Stimulated activated CD8-positive, alpha-beta memory T cell treated with anti-CD3 and anti-CD28 coated beads, Interleukin-4, amount 100 ng/mL, for 1 hour (primary cell): ENCODE results near the gene EXD2.

ENCODE experiments used
- DNase-seq, 2 donors: peaks; one replicate each; pipeline ENCODE4 v3.0.0-alpha.2; 2020; ENCODE audit warnings: low read depth in 2 of 2, low spot score in 1 of 2

Gene EXD2

GRCh38 chr14:69246331-69246730, 55.0 kb downstream of the EXD2 start:
- no peak for DNase-seq

DNA sequence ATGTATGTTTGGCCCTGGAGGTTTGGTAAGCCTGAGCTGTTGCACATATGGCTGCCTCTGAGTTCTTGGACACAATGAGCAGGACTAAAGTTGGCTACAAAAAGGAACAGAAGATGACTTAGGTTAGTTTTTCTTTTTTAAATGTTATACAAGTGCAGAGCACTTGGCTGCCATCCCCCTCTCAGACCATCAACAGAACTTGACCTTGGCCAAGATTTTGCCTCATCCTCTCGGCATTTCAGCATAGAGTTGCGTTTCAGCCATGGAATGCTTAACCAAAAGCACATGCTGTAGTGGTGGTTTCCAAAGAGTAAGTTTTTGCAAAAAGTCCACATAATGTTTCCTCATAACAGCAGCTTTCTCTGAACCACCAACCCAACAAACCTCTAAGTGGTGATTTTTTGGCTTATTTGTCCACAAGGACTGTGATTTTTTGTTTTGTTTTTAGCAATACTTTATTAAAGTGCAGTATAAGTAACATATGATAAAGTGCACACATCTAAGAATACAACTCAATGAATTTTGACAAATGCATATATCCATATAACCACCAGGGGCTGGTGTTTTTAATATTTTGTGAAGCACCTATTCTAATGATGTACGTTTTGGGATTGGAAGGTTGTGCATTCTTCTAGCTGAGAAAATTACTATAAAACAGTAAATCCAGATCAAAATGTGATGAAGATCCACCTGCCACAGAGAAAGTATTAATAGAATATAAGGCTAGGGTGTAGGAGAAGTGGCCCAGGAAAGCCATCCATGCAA, 56.6 kb downstream of the EXD2 start:
- DNase-seq = no peak

DNA sequence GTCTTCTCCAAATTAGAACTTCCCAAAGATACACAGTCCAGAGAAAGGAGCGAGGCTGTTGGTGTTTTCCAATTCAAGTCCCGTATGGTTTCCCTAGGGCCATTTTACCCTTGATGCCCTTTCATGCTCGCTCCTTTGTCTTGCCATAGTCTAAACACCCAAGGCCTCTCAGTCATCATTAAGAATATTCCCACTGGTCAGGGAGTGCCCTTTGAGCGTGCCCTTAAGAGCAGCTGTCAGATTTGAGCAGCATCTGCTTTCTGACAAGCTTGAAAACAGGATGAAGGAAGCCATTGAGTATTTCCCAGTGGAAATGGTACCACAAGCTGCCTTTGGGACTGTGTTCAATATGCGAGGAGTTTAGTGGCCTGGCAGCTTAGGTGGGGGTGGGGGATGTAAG, 58.3 kb downstream of the EXD2 start:
- DNase-seq = no peak

- no peak for DNase-seq
Measured at GRCh38 chr14:69252851-69253250, 61.6 kb downstream of the EXD2 start.

DNA sequence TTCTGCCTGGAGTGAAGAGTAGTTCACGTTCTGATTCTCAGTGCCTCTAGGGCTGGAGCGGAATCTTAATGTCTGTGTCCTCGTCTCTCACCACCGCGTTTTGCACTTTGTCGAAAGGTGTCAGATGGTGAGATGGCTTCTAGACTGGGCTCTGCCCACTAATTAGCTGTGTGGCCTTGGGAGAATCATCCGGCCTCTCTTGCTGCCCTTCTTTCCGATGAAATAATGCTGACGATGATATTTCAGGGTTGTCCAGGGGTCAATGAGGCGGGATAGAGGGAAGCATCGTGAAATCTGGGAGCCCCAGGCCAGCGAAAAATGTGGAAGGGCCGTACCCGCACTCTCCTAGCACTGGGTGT, 67.8 kb downstream of the EXD2 start:
- no peak for DNase-seq

DNA sequence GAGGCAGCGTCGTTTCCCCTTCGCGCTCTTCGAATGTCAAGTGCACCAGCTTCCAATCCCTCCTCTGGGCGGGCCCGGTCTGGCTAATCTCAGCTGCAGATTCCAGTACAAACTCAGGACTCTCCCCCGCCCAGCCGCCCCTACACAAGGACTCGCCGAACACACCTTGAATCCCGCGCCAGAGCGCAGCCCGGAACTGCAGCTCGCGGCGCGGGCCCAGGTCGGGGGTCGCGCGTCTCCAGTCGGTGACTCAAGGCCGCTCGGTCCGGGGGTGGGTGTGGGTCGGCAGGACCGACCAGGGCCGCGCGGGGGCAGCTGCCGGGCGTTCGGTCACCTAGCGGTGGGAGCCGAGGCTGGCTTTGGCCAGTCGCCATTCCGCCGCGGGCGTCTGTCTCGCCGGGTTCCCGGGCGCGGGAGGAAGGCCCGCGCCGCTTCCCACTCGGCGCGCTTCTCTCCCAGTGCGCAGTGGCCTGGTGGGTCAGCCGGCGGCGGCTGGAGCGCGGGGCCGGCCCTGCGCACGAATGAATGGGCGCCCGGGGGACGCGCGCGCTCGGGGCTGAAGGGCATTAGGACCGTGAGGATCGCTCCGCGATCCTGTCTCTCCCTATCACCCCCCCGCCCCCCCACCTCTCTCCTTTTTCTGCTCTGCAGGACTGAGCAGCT, 68.4 kb downstream of the EXD2 start, which contains the start of gene GALNT16:
Gene GALNT16, plus strand, starts transcription at position 632 of the 663 bp plus-strand sequence. CDS start 133 bp downstream, outside the sequence.
- DNase-seq = no peak

DNA sequence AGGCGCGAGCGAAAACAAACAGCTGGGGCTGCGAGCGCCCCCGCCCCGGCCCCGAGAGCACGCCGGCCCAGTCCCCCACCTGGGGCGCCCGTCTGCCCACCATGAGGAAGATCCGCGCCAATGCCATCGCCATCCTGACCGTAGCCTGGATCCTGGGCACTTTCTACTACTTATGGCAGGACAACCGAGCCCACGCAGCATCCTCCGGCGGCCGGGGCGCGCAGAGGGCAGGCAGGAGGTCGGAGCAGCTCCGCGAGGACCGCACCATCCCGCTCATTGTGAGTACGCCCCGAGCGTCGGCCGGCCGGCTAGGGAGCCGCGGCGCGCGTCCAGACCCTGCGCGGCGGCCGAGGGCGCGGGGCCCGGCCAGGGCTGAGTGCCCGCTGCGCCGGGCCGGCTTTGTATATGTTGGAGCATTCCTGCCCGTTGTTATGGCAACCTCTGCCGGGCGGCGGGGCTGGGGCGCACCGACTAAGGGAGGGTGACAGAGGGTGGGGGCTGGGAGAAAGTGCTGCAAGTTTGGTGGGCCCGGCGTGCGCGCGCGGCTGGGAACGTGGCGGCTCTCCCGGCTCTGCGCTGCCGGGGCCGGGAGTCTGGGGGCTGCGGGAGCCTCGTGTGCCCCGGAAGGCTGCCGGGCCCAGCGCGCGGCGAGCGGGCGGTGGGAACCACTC, 69.0 kb downstream of the EXD2 start:
- DNase-seq = no peak

DNA sequence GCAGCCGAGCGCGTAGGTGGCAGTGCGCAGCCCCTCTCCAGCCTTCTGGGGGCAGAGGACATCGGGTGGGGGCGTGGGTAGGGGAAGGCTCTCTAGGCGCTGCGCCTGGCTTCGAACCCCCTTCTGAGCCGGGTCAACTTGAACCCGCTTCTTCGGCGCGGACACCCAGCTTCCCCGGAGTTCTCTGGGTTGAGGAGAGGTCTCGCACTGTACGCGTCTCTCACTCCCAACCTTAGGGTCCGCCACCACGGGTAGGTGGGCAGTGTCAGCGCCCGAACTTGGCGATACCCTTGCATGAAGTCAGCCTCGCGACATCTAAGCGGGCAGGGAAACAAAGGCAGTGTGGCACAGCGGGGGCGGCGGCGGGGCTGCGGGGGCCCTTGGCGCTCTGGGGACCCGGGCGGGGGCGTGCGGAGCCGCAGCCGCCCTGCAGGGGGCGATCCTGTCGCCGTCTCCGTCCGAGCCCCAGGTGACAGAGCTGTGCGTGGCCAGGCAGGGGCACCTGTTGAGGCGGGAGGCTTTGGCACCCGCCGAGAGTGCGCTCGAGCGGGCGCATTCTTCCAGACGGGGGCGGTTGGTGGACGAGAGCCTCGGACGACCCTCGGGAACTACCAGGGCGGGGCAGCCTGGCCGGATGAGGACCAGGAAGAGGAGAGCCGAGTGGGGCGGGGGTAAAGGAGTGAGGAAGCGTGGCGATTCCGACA, 69.7 kb downstream of the EXD2 start:
- DNase-seq = no peak

DNA sequence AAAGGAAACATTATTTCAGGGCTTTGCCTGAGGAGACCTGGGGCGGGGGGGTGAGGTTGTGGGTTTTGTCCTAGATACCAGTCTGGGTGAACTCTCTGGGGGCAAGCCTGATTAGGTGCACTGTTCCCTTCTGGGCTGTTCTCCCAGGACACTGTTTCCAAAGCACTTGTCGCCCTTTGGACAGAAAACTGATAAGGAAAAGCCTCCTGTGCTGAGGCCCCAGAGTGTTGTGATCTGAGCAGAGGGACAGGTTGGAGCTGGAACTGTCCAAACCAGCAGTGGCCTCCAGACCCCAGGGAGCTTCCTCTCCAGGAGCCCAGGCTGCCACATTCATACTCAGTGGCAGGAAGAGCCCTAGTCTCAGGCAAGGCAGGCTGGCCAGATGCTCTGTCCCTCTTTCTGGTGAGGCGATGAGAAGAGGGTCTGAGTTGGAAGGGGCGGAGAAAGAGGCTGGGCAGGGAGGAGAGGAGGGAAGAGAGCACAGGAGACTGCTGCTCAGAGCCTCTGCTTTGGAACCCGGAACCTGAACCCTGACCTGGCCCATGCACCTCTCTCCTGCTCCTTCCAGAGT, 70.5 kb downstream of the EXD2 start:
- DNase-seq = no peak

- no peak for DNase-seq
Measured at GRCh38 chr14:69262516-69262915, 71.2 kb downstream of the EXD2 start.

DNA sequence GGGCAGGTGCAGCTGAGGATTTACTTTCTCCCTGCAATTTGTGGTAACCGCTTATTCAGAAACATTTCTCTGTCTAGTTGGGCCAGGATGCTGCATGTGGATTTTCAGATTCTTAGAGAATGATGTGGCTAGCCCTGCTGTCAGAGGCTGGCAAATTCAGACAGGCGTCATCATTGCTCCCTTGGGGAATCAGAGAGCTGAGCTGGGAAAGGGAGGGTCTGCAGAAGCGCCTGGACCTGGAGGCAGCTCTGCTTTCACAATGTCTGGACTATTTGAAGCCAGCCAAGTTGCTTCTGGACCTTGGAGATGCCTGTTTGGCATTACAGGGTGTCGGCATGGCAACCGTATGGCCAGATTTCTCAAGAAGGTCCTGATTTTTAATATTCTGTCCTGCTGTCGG, 72.1 kb downstream of the EXD2 start:
- no peak for DNase-seq

DNA sequence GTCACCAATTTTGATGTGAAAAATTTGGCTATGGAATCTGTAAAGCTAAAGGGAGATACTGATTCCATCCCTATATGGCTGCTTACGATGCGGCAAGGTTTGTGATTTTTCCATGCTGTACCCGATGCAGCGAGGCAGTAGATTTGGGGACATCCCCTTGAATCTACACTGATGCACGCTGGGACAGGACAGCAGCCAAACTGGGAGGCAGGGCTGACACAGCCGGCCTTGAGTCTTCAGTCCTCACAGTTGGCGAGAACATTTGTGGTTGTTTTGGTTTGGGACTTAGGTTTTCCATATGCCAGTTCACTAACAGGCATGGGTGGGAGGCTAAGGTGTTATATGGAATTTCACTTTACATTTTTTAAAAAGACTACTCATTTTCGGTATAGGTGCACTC, 72.5 kb downstream of the EXD2 start:
- no peak for DNase-seq

- DNase-seq = no peak
Measured at GRCh38 chr14:69266572-69267345, 75.5 kb downstream of the EXD2 start.

GRCh38 chr14:69267492-69267891, 76.2 kb downstream of the EXD2 start:
- DNase-seq = no peak

DNA sequence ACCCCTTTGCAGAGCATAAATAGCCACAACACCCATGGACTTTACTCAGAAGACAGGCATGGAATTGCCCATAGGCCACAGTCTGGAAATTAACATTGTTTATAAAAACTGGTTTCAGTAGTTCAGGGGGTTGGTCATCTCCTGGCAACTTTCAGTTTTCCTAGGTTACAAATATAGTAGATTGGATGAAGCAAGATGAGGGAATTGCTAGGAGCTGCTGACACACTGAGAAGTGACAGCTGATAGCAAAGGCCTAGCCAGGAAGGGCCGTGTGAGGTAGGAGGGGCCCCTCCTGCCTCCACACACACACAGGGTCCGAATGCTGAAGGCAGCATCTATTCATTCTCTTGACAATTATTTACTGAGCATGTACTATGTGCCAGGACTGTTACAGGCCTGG, 76.9 kb downstream of the EXD2 start:
- no peak for DNase-seq

DNA sequence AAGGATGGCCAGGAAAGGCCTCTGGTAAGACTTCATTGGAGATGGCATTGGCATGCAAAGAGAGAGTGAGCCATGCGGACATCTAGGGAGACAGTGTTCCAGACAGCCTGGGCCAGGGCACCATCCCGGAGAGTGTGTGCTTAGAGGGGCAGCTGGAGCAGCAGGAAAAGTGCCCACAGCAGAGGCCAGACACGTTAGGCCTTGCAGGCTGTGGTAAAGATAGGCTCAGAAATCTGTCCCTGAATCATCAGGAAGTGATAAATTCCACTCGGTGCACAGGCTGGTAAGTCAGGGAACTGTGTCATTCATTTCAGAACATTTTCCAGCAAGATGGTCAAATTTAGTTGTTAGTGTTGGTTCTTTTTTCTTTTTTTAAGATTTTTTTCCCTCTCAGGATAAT, 77.5 kb downstream of the EXD2 start:
- no peak for DNase-seq

DNA sequence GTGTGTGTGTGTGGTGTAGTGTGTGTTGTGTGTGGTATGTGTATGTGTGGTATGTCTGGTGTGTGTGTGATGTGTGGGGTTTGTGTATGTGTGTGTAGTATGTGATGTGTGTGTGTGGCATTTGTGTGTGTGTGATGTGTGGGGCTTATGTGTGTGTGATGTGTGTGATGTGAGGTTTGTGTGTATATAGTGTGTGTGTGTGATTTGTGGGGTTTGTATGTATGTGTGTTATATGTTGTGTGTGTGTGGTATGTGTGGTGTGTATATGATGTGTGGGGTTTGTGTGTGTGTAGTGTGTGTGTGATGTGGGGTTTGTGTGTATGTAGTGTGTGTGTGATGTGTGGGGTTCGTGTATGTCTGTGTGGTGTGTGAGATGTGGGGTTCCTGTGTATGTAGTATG, 78.1 kb downstream of the EXD2 start:
- no peak for DNase-seq

GRCh38 chr14:69270097-69270496, 78.8 kb downstream of the EXD2 start:
- no peak for DNase-seq

DNA sequence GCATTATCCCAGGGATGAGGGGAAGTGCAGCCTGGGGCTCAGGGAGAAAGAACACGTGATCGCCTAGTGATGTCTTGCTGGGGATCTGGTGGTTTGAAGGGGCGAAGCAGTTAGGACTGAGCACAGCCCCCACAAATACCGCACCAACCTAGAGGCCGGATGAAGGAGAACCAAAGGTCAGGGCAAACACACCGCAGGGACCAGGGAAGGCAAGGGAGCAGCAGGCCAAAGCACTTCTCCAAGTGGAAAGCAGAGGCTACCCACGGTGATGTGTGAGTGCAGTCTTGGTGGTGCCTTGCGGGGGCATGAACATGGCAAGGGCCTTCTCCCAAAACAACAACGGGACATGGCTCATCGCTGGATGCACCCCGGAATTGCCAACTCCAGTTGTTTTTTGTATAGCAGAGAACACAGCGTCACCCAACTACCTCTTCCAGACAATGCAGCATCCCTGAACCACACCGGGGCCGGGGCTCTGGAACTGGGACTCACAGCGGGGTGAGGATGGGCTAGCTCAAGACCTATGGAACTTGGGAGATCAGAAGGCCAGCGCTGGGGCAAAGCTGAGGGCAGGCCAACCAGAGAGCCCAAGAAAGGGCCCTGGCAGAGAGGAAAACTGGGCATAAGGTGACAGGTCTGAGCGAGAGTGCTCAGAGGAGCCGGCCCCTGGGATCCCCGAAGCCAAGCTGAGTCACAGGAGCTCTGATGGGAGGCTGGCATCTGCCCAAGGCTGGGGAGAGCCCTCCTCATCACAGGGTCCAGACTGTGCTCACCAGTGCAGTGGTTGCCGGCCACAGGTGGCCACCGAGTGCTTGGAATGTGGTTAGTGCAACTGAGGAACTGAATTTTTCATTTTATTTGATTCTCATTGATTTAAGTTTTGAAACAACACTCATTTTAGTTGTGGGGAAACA, 79.8 kb downstream of the EXD2 start:
- no peak for DNase-seq

DNA sequence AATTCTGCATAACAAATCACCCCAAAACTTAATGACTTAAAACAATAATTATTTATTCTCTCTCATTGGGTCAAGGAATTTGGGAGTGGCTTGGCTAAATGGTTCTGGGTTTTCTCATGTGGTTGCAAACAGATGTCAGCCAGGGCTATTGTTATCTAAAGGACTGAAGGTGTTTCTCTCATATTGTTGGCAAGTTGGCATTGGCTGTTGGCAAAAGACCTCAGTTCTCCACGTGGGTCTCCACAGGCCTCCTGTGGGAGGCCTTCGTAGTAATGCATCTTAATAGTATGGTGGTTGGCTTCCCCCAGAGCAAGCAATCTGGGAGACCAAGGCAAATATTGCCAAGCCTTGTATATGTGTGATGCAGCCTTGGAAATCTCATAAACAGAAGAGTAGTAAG, 83.0 kb downstream of the EXD2 start:
- no peak for DNase-seq
